Kidney epithelial cell (primary cell): ENCODE results near the gene ANKMY1. TPM values are rescaled to one million over a fixed set of nuclear protein-coding genes. Genes with fewer than 3 reads are reported as not detected.

Source experiments
- DNase-seq: peaks from one replicate; pipeline ENCODE4 v3.0.0-alpha.2; 2010; ENCODE audit warnings: low read depth
- H3K27me3 ChIP-seq: 2 replicates; pipeline ENCODE4 v1.6.0; 2011; ENCODE audit warnings: low read length; ENCODE audit not compliant: control insufficient read depth, insufficient read depth
- H3K36me3 ChIP-seq: 2 replicates; pipeline ENCODE4 v1.5.1; 2011; ENCODE audit warnings: low read length; ENCODE audit not compliant: control insufficient read depth, insufficient read depth
- H3K4me3 ChIP-seq: 2 replicates; pipeline ENCODE4 v1.5.1; 2011; ENCODE audit warnings: low read depth, mild to moderate bottlenecking, control low read depth, low read length
- total RNA-seq: library from RNA; depleted of rRNA; stranded (reverse); fragments of >200 nt; gene quantifications from 2 replicates; pipeline ENCODE4 v1.2.3, GENCODE V29; 2015
- TF ChIP-seq, protein P1 (sequence below): IDR thresholded peaks from 2 replicates; pipeline ENCODE4 v1.5.1; 2011; ENCODE audit warnings: mild to moderate bottlenecking, moderate library complexity, low read length, control low read depth, inconsistent platforms; ENCODE audit not compliant: insufficient read depth, poor library complexity, severe bottlenecking

The ANKMY1 gene
- total RNA-seq, 1 donor from 2014 or later, result 7.1 TPM

DNA sequence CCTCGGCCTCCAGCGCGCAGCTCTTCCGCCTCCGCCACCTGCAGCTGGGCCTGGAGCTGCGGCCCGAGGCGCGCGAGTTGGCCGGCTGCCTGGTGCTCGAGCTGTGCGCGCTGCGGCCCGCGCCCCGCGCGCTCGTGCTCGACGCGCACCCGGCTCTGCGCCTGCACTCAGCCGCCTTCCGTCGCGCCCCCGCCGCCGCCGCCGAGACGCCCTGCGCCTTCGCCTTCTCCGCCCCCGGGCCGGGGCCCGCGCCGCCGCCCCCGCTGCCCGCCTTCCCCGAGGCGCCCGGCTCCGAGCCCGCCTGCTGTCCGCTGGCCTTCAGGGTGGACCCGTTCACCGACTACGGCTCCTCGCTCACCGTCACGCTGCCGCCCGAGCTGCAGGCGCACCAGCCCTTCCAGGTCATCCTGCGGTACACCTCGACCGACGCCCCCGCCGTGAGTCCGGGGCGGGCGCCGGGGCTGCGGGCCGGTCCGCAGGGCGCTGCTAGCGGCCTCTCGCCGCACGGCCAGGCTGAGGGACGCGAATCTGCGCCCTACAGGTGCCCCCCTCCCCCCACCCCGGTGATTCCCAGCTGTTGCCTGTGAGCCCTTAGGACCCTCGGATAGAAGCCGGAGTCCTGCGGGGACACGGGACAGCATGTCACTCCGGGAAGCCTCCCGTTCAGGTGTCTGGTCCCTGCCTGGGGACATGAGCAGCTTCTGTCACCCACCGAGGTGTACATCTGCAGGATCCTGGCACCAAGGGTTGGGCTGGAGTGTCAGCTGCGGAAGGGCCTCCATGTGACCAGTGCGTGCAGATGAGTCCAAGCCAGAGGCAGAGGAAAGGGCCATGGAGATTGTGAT, 11.1 kb upstream of the ANKMY1 start:
- Histone ChIP-seq H3K36me3 (no peaks in the 10 kb centered on the region), H3K27me3 (no peaks in the 10 kb centered on the region), H3K4me3 (peak overlapping the region; percentile 50)
- TF ChIP-seq, protein P1, sequence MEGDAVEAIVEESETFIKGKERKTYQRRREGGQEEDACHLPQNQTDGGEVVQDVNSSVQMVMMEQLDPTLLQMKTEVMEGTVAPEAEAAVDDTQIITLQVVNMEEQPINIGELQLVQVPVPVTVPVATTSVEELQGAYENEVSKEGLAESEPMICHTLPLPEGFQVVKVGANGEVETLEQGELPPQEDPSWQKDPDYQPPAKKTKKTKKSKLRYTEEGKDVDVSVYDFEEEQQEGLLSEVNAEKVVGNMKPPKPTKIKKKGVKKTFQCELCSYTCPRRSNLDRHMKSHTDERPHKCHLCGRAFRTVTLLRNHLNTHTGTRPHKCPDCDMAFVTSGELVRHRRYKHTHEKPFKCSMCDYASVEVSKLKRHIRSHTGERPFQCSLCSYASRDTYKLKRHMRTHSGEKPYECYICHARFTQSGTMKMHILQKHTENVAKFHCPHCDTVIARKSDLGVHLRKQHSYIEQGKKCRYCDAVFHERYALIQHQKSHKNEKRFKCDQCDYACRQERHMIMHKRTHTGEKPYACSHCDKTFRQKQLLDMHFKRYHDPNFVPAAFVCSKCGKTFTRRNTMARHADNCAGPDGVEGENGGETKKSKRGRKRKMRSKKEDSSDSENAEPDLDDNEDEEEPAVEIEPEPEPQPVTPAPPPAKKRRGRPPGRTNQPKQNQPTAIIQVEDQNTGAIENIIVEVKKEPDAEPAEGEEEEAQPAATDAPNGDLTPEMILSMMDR, result no peak
- DNase-seq, result no peak

DNA sequence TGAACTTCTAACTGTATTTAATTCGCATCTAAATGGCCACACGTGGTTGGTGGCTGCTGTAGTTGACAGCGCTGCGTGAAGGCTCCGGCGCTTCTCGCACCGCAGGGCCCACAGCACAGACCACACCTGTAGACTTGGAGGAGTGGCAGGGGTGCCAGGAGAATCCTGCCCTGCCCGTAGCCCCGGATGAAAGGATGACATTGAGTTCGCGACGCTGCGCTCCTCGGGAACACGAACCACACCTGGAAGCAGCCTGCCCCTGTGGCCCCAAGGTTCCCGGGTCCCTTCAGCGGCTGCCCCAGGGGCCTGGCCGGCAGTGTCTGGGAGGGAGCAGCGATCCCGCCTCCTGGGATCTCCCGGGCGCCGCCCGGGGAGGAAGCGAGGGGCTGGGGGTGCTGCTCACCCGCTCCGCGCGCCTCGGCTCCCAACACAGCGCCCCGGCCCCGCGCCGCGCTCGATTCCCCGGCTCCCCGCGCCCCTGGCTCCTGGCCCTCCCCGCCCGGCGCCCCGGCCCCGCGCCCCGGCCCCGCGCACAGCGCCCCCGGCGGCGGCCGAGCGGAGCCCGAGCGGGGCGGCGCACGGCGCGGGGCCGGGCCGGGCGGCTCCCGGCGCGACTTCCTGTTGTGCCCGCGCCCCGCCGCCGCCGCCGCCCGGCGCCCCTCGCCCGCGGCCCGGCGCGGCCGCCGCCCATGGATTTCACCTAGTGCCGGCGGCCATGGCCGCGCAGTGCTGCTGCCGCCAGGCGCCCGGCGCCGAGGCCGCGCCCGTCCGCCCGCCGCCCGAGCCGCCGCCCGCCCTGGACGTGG, 10.3 kb upstream of the ANKMY1 start, which contains the start of gene RNPEPL1:
Gene RNPEPL1 (plus strand): TSS at position 613 of the 806 bp plus-strand sequence. CDS start 103 bp downstream, at position 716.
- Histone ChIP-seq H3K4me3 (peak within 1 kb of the TSS; percentile 56), H3K27me3 (no peaks in the 10 kb centered on the region), H3K36me3 (no peaks in the 10 kb centered on the region)
- no peak for DNase-seq
- TF ChIP-seq, protein P1, result no peak

DNA sequence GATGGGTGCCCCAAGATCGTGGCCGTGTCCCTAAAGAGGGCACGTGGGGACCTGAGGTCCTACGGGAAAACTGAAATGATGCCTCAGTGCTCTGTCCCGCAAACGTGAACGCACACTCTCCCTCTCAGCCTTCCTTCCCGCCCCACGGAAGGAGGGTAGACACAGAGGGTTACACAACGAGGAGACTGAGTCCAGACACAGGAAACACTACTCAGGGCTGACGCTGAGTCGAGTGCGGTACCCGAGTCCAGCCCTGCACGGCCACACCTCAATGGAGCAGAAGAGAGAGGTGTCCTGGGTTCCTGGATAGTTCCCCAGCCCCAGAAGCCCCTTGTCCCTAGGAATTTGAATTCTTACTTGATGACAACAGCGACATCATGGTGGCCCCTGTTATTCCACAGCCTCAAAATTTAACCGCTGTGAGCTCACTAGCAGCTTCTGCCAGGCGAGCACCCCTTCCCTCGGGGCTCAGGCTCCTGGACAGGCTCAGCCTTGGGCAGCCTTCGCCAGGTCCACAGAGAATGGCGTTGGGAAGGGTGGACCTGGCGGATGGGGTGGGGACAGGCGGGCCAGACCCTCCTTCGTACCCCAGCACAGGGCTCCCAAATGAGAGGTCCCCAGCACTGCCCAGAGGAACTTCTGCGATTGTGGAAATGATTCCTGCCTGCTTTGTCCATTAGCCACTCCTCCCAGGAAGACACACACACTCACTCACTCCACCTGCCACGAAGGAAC, 9.5 kb upstream of the ANKMY1 start:
- no peaks in the 10 kb centered on the region for H3K36me3 ChIP-seq
- no peak for DNase-seq
- H3K27me3 ChIP-seq, result no peaks in the 10 kb centered on the region
- TF ChIP-seq, protein P1, result no peak
- peak overlapping the region; percentile 56 for H3K4me3 ChIP-seq

DNA sequence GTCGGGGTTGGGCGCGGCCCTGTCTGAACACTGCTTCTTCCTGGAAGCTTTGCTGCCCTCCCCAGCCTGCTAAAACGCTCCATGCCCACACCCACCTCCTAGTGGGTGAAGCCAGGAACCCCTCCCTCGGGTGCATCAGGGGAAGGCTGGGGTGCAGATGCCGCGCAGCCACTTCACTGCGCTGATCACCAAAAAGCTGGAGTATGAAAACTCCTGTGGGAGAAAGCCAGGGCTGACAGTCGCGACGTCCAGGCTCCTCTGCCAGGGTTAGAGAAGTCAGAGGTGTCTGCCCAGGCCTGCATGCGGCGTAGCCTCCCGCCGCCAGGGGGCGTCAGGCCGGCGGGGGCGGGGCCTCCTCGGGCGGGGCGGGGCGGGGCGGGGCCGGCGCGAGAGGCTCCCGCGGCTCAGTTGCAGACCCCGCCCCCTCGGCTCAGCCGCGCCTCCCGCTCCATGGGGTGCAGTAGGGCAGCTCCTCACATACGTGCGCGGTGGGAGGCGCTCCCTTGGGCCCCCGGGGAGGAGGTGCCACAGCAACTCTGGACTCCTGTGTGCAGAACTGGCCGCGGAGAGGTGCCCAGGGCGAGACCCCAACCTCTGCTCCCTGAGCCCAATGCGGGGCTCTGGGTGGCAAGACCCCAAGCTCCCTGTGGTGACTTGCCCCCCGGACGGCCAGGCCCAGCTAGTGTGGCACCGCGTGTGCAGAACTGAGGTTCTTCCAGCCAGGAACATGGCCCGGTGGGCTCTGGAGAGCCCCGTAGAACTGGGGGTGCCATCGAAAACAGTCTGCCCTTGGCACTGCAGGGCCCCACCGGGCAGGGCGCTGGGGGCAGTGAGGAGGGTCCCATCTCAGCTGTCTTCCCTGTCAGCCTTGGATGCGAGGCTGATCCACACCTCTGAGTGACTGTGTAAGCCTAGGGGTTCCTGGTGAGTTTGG, 8.7 kb upstream of the ANKMY1 start:
- no peak for DNase-seq
- Histone ChIP-seq H3K27me3 (no peaks in the 10 kb centered on the region), H3K36me3 (no peaks in the 10 kb centered on the region), H3K4me3 (peak overlapping the region; percentile 24)
- TF ChIP-seq, protein P1, result peak; percentile 69
